Ramos (cell line): ENCODE measurements around the gene ATG10.
"Not testable (repeated sequence)": the region's sequence is repeated elsewhere in the genome, so short reads cannot be mapped to it uniquely, and the experiment has no call there.

ENCODE experiments used
- in situ Hi-C: fragments of 300-500 bp; cut with MboI; formaldehyde crosslinking; loops from one replicate; pipeline ENCODE4 v1.14.3; 2022; ENCODE audit warnings: low sequenced_read_pairs; ENCODE audit not compliant: unreplicated experiment

The ATG10 gene

GRCh38 chr5:82045554-82046275, 73.9 kb downstream of the ATG10 start:
- in situ Hi-C loops = no loop called here

GRCh38 chr5:82046276-82046647, 74.4 kb downstream of the ATG10 start:
- in situ Hi-C loops = no loop called here

GRCh38 chr5:82050955-82051354, 79.1 kb downstream of the ATG10 start:
- in situ Hi-C loops = no loop called here

- in situ Hi-C loops = no loop called here
Observed at GRCh38 chr5:82054004-82054710, 82.3 kb downstream of the ATG10 start.

GRCh38 chr5:82057051-82057450, 85.2 kb downstream of the ATG10 start:
- in situ Hi-C loops = no loop called here

- in situ Hi-C loops = no loop called here
Observed at GRCh38 chr5:82058710-82059109, 86.9 kb downstream of the ATG10 start.

GRCh38 chr5:82066791-82067190, 95.0 kb downstream of the ATG10 start:
- in situ Hi-C loops = no loop called here

GRCh38 chr5:82068042-82068441, 96.2 kb downstream of the ATG10 start:
- in situ Hi-C loops = not testable (repeated sequence)

- in situ Hi-C loops = no loop called here
Observed at GRCh38 chr5:82068723-82069122, 96.9 kb downstream of the ATG10 start.

- in situ Hi-C loops = no loop called here
Observed at GRCh38 chr5:82072138-82072537, 100.3 kb downstream of the ATG10 start.

- in situ Hi-C loops = no loop called here
Observed at GRCh38 chr5:82073179-82073578, 101.4 kb downstream of the ATG10 start.

GRCh38 chr5:82074950-82075349, 103.1 kb downstream of the ATG10 start:
- in situ Hi-C loops = no loop called here

GRCh38 chr5:82077496-82077895, 105.7 kb downstream of the ATG10 start:
- in situ Hi-C loops = no loop called here

GRCh38 chr5:82091617-82092016, 119.8 kb downstream of the ATG10 start:
- in situ Hi-C loops = no loop called here

- in situ Hi-C loops = no loop called here
Observed at GRCh38 chr5:82095536-82095935, 123.7 kb downstream of the ATG10 start.

- in situ Hi-C loops = no loop called here
Observed at GRCh38 chr5:82096249-82096648, 124.4 kb downstream of the ATG10 start.

- in situ Hi-C loops = no loop called here
Observed at GRCh38 chr5:82100303-82101077, 128.7 kb downstream of the ATG10 start.

- in situ Hi-C loops = no loop called here
Observed at GRCh38 chr5:82104872-82105271, 133.0 kb downstream of the ATG10 start.

- in situ Hi-C loops = no loop called here
Observed at GRCh38 chr5:82105457-82105856, 133.6 kb downstream of the ATG10 start.

GRCh38 chr5:82106207-82106606, 134.4 kb downstream of the ATG10 start:
- in situ Hi-C loops = no loop called here

GRCh38 chr5:82106756-82107155, 134.9 kb downstream of the ATG10 start:
- in situ Hi-C loops = no loop called here
